Effector CD8-positive, alpha-beta T cell (primary cell): ENCODE data around the gene NCKAP5.
"Not testable (repeated sequence)": the region's sequence is repeated elsewhere in the genome, so short reads cannot be mapped to it uniquely, and the experiment has no call there.

Source experiments
- DNase-seq: peaks from one replicate; lab custom pipeline; 2025; lab: John Stamatoyannopoulos, UW

The NCKAP5 gene

DNA sequence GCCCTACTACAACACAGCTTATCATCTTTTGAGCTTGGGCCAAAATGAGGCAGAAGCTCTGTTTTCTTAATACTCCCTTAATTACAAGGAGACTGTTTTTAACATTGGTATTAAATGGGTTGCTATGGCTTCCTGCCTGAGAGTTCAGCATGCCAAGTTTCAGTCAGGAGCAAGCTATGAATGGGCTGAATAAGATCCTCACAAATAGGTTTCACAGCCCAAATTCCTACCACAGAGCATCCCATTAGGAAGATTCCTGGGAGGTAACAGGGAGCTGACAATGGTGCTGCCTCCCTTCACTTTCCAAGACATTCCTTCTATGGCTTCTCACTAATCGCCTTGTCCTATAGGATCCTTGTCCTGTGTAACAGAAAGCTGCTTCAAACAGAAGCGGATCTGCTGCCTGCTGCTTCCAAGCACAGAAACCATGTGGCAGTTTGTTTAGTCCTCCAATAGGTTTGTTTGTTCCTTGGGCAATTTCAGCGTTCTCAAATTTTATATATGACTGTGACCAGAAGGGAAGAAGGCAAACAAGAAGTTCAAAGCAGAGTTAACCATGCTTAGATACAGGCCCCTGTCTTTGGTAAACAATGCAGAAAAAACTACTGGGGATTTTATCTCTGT is 70.9 kb downstream of the NCKAP5 start:
- no peak for DNase-seq

DNA sequence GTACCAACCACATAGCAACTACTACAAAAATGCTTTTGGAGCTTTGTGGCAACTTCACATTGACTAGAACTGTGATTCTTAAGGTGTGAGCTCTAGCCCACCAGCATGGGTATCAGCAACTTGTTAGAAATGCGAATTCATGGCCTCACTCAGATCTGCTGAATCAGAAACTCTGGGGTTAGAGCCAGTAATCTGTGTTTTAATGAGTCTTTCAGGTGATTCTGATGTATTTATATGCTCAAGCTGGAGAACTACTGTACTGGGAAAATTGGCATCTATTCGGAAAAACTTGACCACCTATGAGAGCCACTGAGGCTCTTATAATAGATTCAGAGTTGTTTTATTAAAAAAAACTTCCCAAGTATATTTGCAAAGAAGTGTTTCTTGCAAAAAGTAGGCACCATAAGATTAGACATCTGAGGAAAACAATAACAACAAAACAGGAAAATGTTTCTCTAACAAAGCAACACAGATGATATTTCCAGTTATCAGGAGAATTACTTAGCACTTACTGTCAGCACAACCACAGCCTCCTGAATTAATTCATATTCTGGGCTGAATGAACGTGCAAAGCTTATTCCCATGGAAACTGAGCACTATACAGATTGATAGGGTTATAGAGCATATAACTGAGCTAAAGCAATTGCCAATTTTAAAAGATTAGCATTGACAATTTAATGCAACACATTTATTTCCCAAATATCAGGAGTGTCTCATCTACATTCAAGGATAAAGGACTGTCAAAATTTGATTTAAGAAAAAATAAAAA is 71.6 kb downstream of the NCKAP5 start:
- no peak for DNase-seq

DNA sequence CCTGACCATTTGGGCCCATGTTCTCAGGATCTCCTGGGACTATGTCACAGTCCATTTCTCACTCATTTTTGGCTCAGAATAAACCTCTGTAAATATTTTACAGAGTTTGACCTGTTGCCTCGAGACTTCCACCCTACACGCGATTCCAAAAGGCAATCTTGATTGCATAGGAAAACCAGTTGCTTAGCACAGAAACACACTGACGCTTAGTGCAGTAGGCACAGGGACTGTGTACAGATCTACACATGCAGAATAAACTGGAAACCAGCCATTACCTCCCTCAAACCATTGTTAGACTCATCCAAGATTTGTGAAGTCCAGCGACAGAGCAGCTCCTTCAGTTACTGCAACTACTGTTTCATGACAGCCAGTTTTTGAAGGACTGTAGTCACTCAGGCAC is 73.0 kb downstream of the NCKAP5 start:
- DNase-seq: no peak

DNA sequence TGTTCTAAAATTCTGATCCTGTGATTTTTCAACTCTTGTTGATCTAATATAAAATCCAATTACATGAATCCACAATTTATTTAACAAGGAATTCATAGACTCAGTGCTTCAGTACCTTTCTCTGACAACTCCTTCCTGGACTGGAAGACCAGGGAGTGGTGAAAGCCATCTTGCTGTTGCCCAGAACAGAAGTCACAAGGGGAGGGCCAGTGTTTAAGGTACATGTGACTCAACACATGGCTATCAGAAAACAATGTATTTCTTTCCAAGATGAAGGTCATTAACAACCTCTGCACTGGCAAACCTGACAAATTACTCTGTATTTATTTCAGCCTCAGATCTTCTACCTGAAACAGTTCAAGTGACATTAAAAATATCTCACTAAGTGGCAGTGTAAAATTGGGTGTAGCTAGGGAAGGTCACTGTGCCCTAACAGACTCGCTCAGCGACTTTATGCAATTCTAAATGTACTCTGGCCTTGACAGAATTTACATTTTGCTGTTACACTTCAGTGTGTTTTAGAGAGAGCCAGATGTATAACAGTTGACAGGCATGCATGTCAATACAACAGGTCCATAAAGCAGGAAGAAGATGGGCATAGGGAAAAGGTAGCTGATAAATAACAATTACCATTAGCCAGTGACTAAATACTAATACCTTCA is 75.4 kb downstream of the NCKAP5 start:
- no peak for DNase-seq

DNA sequence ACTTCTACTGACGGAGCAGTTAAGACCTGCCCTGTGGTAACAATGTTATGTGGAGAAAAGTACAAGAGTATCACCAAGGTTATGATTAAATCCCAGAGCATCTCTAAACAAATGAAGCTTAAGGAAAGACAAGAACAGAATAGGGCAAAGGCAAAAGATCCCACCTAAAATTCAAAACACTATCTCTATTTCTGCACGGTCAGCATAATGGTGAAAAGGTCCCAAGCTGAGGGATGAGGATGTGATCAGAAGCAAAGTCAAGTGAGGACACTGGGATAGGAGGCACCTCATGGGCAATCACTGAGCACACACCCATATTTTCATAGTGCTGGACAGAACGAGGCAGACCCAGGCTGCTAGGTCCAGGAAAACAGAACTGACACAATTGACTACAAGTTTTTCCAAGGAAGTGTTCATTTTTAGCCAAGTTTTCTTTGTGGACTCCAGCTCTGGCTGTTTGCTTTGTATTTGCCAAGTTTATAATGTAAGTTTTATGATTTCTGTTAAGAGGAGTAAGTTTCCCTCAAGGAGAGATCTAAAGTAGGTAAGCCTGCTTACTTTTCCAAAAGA is 77.8 kb downstream of the NCKAP5 start:
- no peak for DNase-seq

DNA sequence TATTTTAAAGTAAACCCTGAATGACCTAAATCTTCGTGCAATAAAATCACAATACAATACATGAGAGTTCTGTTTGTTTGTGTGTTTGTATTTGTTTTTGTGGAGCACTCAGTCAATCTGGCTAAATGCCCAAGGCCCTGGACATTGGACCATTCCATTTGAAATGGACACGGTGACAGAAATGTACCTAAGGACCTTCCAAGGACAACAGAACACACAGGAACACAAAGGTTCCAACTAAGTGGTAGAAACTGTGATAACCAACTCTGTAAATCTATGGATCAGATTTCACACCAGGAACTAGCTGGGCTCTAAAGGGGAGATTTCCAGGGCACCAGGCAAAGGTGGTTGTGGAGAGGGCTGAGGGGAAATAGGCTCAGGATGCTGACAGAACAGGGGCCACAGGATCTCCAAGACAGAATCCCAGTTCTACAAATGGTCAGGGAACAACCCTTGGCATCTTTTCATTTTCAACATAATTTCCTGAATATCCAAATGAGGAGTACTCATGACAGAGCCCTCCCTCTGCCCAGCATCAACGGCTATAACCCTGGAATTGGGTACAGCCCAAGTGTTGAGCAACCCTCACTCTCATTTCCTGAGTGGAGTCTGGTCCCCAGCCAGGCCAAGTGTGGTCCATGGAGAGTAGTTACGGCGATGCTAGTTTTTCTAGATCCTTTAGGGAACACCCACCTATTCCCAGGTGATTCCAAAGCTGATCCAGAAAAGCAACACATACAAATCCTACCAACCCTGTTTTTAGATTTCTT is 78.4 kb downstream of the NCKAP5 start:
- DNase-seq: no peak

DNA sequence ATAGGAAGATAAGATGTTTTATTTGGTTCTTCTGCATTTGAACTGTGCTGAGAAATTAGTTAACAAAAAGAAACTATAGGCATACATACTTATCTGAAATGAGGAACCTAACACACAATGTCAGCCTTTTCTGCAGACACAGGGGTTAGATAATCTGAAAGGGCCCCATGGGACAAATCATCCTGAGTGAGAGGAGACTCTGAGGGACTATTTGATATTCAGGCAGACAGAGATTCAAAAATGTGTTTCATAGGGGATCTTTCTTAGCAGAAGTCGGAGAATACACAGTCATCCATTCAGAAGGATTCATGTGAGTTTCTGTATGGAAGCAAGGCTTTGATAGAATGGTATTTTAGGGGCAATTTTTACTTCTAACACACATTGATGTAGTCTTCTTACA is 79.1 kb downstream of the NCKAP5 start:
- no peak for DNase-seq

DNA sequence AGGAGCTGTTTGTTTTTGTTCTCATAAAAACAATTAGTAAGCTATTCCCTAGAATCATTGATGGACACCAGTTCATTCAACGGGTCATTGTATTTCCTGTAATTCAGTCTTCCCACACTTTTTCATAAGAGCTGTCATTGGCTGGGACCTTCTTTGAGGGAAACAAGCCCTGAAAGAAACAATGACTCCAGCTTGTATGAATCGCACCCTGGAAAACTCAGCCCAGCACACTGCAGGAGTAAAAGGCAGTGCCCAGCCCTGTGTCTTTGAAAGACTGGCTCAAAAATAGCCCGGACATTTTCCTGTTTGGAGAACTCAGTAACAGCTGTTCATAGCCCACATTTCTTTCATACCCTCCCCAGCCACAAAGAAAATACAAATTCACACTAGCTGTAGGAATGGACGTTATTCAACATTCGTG is 81.5 kb downstream of the NCKAP5 start:
- DNase-seq: no peak

DNA sequence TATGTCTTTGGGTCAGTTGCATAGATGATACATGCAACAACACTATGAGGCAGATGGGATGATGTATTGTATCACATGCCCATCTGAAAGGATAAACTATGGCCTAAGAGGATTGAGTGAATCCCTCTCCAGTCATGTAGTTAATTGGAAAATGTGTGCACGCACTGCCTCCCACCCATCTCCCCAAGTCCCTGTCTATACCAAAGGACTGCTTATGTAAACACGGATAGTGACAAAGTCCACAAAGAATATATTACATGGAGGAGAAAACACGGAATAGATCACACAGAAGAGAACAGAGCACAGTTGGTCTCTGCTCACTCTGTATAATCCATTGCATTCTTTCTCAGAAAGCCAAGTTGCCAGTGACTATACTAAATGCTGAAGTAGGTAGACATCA is 82.4 kb downstream of the NCKAP5 start:
- DNase-seq: no peak

DNA sequence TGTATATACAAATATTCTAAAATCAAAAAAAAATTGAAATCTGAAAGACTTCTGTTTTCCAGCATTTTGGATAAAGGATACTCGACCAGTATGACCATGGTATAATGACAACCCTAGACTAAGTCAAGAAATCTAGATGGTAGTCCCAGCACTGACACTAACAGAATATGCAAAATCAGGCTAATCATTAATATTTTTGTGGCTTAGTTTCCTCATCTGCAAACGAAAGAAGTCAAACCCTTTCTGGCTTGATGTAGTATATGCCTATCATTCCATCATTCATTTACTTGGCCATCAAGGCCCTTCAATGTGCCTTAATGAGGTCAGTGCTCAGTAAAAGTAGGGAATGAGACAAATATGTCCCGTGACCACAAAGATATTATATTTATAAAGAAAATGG is 83.5 kb downstream of the NCKAP5 start:
- DNase-seq: no peak

DNA sequence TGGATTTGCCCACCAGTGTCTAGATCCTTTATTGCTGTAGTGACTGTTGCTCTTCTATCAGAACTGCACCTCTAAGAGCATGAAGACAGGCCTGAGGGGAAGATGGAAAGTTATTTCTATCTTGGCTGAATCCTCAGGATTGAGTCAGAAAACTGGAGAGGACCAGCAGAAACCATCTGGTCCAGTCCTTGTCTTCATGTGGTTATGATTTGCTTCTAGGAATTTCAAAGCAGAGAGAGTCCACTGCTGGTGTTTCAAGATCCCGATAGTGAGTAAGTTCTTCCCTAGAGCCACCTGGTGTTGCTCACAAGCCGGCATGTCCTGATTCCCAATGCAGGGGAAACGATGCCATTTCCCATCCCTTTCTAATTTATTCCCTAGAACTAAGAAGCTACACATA is 84.2 kb downstream of the NCKAP5 start:
- no peak for DNase-seq

DNA sequence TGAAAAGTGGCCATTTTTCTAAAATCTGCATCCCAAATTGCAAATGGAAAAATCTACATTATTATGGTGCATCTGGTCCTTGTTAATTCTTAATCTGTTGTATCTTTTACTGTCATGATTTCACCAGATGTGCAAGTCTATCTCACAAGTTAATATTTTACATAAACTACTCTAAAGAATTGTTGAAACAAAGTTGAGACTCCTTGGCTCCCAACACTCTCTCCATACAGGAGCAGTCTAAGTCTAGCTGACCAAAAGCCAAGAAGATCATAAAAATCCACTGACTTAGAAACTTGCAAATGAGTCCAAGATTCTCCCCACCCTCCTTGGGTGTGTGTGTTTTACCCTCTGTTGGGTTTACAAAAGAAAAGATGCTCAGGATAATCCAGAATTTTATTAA is 85.1 kb downstream of the NCKAP5 start:
- DNase-seq: no peak

DNA sequence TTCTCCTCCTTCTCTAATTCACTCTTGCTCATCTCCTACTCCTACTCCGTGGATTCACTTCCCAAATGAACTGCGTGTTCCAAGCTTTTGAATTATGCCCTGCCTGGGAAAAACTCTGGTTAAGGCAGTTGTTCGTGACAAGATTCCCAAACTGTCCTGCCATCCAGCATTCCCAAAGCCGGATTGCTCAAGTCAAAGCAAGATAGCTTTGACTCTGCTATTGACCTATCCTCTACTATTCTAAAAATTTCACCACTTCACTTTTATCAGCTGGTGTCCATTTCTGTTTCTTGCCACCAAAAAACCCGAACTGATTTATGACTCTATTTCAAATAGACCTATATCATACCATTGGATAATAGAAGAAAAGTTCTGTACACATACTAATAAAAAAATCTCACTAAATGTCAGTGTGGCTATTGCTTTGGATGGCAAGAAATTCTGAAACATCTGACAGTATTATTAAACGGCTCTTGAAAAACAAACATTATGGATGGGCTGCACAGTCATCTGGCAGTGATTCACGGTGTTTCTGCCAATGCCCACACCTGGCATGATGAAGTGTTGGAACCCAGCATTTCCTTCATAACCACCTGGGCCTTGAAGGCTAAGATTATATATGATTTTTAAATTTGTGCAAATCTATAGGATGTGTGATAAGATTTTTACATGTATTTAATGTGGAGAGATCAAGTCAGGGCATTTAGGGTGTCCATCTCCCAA is 87.4 kb downstream of the NCKAP5 start:
- no peak for DNase-seq

DNA sequence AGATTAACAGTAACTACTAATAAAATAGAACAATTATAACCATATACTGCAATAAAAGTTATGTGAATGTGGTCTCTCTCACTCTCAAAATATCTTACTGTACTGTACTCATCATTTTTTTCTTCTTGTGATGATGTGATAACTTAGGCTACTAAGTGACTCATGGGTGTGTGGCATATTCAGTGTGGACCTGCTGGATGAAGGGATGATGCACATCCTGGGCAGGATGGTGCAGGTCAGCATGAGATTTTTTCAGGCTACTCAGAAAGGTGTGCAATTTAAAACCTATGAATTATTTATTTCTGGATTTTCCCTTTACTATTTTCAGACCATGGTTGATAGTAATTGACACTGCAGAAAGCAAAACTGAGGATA is 90.7 kb downstream of the NCKAP5 start:
- no peak for DNase-seq

DNA sequence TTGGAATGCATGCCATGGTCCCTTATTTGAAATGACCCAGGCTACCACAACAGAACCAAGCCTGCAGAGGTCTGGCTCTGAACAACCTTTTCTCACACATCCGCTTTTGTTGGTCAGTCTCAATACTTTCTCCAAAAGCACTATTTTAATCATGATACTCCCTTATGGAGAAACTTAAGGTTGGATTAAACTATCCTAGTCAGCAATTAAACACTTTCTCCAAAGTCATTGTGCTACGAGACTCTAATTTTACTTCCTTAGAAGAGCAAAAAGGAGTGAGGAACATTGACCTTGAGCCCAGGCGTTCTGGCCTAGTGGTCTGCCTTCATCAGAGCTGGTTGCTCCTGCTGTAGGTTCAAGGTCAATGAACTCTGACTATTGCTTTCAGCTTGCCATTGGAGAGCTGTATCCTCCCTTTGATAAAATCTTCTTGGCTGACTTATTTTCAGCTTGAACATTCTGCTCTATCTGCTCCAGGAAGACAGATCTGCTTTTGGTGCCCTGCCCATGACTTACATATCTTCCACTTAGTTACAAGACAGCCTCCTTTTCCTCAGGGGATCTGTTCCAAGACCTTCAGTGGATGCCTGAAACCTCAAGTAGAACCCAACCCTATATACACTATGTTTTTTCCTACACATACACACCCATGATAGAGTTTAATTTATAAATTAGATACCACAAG is 91.2 kb downstream of the NCKAP5 start:
- no peak for DNase-seq

DNA sequence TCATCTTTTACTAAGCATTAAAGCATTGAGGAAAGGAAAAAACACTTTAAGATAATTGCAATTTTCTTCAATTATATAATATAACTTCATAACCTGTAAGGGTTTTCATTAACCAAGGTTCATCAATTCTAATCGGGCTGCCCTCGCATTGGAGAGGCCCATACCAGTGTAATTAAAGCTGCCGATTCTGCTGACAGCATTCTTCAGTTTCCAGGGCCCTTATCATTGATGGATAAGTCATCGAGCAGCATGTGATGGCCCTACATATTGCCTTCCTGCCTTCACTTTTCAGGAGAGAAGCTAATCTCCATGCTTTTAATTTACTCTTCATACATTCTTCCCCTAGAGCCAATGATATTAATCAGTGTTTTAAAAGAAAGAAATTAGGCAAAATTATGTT is 92.0 kb downstream of the NCKAP5 start:
- DNase-seq: no peak

DNA sequence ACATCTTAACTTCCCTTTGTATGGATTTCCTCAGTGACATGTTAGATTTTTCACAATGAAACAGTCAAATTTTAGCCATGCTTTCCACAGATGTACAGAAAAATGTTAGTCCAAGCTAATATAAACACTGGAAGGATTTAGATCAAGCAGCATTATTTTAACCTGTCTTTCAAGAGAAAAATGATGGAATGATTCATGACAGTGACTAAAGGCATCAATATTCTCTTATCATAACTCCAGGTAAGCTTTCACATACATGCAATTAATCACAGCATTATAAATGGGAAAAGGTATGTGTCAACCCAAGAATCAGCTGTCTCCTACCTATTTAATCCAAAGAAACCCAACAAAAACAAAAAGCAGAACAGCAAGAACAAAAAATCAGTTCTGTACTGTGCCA is 92.7 kb downstream of the NCKAP5 start:
- DNase-seq: no peak

DNA sequence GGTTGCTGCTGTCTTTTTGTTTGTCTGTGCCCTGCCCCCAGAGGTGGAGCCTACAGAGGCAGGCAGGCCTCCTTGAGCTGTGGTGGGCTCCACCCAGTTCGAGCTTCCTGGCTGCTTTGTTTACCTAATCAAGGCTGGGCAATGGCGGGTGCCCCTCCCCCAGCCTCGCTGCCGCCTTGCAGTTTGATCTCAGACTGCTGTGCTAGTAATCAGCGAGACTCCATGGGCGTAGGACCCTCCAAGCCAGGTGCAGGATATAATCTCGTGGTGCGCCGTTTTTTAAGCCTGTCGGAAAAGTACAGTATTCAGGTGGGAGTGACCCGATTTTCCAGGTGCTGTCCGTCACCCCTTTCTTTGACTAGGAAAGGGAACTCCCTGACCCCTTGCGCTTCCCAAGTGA is 97.8 kb downstream of the NCKAP5 start:
- not testable (repeated sequence) for DNase-seq

DNA sequence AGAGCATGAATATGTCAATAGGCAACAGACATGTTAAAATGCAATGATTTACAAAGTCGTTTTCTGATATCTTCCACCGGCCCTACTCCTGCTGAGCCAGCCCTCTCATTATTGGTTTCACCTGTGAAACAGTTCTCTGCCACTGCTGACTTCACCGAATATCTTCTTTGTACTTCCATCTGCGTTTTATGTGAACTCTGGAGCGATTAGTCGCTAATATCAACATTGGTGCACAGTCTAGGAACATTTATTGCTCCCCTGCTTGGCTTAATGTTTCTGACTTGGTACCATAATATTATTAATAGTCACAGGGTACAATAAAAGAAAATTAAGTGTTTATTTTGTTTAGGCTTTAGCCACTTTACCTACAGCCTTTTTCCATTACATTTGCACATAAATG is 105.5 kb downstream of the NCKAP5 start:
- no peak for DNase-seq

DNA sequence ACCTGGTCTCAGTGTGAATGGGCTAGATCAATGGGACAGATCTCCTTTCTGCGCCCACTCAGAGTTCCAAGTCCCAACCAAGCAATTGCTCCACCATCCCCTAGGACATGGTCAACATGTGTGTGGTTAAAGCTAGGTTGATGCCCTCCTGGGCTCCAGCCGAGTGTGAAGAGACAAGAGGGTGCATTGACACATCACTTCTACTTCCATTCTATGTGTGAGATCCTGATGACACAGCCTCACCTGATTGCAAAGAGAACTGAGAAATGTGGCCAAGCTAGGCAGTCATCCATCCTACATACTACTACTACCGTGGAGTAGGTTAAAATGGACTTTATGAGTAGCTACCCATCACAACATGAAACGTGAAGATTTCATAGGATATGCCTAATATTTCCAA is 106.8 kb downstream of the NCKAP5 start:
- DNase-seq: no peak

DNA sequence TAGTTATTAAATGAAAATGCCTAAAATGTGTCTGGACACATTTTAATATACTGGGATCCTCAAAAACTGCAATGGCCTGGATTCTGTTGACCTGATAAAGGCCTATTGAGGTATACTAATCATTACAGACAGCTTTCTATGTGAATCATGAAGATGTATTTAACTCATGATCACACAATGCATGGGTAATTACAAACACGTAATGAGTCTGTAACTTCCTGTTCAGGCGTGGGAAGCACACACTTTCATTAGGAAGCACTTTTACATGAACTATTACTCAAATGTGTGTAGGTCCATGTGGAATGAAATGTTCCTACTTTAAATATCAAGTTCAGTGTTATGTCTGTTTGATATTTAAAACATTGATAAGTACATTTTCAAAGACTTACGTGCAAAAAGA is 108.7 kb downstream of the NCKAP5 start:
- no peak for DNase-seq
